ENCODE measurements around the gene GNPTG. TPM values are rescaled to one million over a fixed set of nuclear protein-coding genes. Genes with fewer than 3 reads are reported as not detected.
"Not testable (repeated sequence)": the region's sequence is repeated elsewhere in the genome, so short reads cannot be mapped to it uniquely, and the experiment has no call there.

GNPTG gene
- total and polyA plus RNA-seq, 2 of the 13 experiments (the other 11 are each of a cell fraction or from before 2014, with no cell fraction given), result 22.7 to 71.1 TPM

DNA sequence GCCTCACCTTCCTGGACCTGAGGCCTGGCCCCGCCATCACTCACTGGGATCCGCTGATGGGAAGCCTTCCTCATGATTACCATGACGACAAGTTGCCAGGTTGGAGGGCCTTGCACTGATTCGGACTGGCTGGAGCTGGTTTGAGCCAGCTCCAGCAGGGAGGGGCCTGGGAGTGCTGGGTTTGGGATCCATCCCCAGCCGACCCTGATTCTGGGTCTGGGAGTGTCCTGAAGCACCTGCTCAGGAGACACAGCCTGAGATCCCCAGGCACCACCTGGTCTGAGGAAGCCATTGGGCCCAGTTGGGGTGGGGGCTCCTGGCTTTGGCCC is 24.1 kb upstream of the GNPTG start:
- in situ Hi-C loops (cut with HindIII; ENCODE audit: extremely low pct_ligation_motif_present, low pct_unique_long_range_greater_than_20kb), result no loop called here
- no peak for ATAC-seq

DNA sequence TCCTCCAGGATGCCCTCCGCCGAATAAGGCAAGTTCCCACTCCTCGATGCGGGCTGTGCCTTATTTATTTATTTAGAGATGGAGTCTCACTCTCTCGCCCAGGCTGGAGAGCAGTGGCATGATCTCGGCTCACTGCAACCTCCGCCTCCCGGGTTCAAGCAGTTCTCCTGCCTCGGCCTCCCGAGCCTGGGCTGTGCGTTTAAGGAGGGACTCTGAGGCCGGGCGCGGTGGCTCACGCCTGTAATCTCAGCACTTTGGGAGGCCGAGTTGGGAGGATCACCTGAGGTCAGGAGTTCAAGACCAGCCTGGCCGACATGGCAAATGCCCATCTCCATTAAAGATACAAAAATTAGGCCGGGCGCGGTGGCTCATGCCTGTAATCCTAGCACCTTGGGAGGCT is 23.6 kb upstream of the GNPTG start:
- CTCF ChIA-PET (ENCODE audit: low intra/inter-chr PET ratio, low total read pairs); H3K4me3 ChIP-seq (replicated peaks in 1 of 3; ENCODE audit: insufficient read depth in 1 of 3, low read depth in 2 of 3, low read length in 3 of 3); H3K79me2 ChIP-seq (ENCODE audit: insufficient read depth, low read length); DNase-seq (ENCODE audit: low spot score); POLR2A ChIA-PET; H4K20me1 ChIP-seq (ENCODE audit: insufficient read depth, low read length); H3K27me3 ChIP-seq (ENCODE audit: control insufficient read depth in 1 of 2, insufficient read depth in 2 of 2, low read length in 2 of 2); H3K4me2 ChIP-seq (ENCODE audit: low read depth, low read length); ATAC-seq; H3K27ac ChIP-seq (ENCODE audit: extremely low read length, insufficient read depth, low read length); in situ Hi-C loops (cut with HindIII; ENCODE audit: extremely low pct_ligation_motif_present, low pct_unique_long_range_greater_than_20kb); intact Hi-C loops (cut with micrococcal nuclease; ENCODE audit: unreplicated experiment); FAIRE-seq; H2AFZ ChIP-seq (ENCODE audit: low read length); BruUV-seq (replicated peaks); H3K9me3 ChIP-seq (ENCODE audit: low read length); H3K9ac ChIP-seq (ENCODE audit: insufficient read depth, low read depth, low read length): not testable (repeated sequence)
- 0 out of 2 replicates have a peak, but pooled peaks have one; percentile 3 for TF ChIP-seq KDM2A (CRISPR knock-in tag; IDR thresholded peaks at IDR 0.05; ENCODE audit: borderline replicate concordance, low read depth)
- Histone ChIP-seq H3K36me3 (replicated peaks in 1 of 2; ENCODE audit: control insufficient read depth in 1 of 2, insufficient read depth in 2 of 2, low read length in 2 of 2) (peaks cover 2 to 16% of the 10 kb centered on the region in 2 experiments; a peak in 3 of 5 replicates), H3K4me1 (ENCODE audit: insufficient read depth, low read length) (peaks cover 23% of the 10 kb centered on the region)
- WGBS (ENCODE audit: low lambda C conversion rate), result 87% methylated on average over 8 of the region's 20 CpGs

More for the DNA sequence above, 24.1 kb upstream of the GNPTG start:
- no peak overlapping the region for H3K4me2 ChIP-seq (ENCODE audit: low read depth, low read length)
- no peak overlapping the region for H3K9ac ChIP-seq (ENCODE audit: insufficient read depth, low read depth, low read length)
- no peak overlapping the region for H2AFZ ChIP-seq (ENCODE audit: low read length)
- no peak for DNase-seq (ENCODE audit: low spot score)
- peaks cover 3 to 17% of the 10 kb centered on the region in 2 experiments; a peak in 3 of 5 replicates for H3K36me3 ChIP-seq (replicated peaks in 1 of 2; ENCODE audit: control insufficient read depth in 1 of 2, insufficient read depth in 2 of 2, low read length in 2 of 2)
- FAIRE-seq, result no peak
- no peaks in the 10 kb centered on the region for H3K9me3 ChIP-seq (ENCODE audit: low read length)
- 90% methylated on average over 3 of the region's 5 CpGs for WGBS (ENCODE audit: low lambda C conversion rate)
- H3K4me1 ChIP-seq (ENCODE audit: insufficient read depth, low read length), result peaks cover 18% of the 10 kb centered on the region
- no peaks in the 10 kb centered on the region for H3K79me2 ChIP-seq (ENCODE audit: insufficient read depth, low read length)
- ChIA-PET CTCF (ENCODE audit: low intra/inter-chr PET ratio, low total read pairs) (no interaction called here), POLR2A (no interaction called here)
- TF ChIP-seq SIN3B (IDR thresholded peaks at IDR 0.05; ENCODE audit: low read length) (no peak), KDM2A (CRISPR knock-in tag; IDR thresholded peaks at IDR 0.05; ENCODE audit: borderline replicate concordance, low read depth) (peak; percentile 2; the same call in 1 of the 2 replicates)
- H3K4me3 ChIP-seq (replicated peaks in 1 of 3; ENCODE audit: insufficient read depth in 1 of 3, low read depth in 2 of 3, low read length in 3 of 3), result no peak overlapping the region
- intact Hi-C loops (cut with micrococcal nuclease; ENCODE audit: unreplicated experiment), result no loop called here
- no peaks in the 10 kb centered on the region for H4K20me1 ChIP-seq (ENCODE audit: insufficient read depth, low read length)
- H3K27ac ChIP-seq (ENCODE audit: extremely low read length, insufficient read depth, low read length), result no peak overlapping the region
- peaks cover under 1 to 4% of the 10 kb centered on the region in 2 experiments; a peak in 3 of 5 replicates for H3K27me3 ChIP-seq (ENCODE audit: control insufficient read depth in 1 of 2, insufficient read depth in 2 of 2, low read length in 2 of 2)
- no TSS peak for BruUV-seq (replicated peaks)

DNA sequence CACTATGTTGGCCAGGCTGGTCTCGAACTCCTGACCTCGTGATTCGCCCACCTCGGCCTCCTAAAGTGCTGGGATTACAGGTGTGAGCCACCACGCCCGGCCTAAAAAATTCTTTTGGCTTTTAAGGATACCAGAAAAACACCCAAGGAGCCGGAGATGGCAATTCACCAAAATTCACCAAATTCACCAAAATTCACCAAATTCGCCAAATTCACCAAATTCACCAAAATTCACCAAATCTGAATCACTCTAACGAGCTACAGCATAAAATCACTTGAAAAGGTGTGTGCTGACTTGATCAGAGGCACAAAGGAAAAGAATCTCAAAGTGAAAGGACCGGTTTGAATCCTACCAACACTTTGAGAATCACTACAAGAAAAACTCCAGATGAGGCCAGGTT is 22.8 kb upstream of the GNPTG start:
- BruUV-seq (replicated peaks); H3K4me2 ChIP-seq (ENCODE audit: low read depth, low read length); CTCF ChIA-PET (ENCODE audit: low intra/inter-chr PET ratio, low total read pairs); H3K9me3 ChIP-seq (ENCODE audit: low read length); H3K27ac ChIP-seq (ENCODE audit: extremely low read length, insufficient read depth, low read length); H4K20me1 ChIP-seq (ENCODE audit: insufficient read depth, low read length); H3K79me2 ChIP-seq (ENCODE audit: insufficient read depth, low read length); H3K36me3 ChIP-seq (replicated peaks in 1 of 2; ENCODE audit: control insufficient read depth in 1 of 2, insufficient read depth in 2 of 2, low read length in 2 of 2); POLR2A ChIA-PET; H2AFZ ChIP-seq (ENCODE audit: low read length); ATAC-seq; H3K9ac ChIP-seq (ENCODE audit: insufficient read depth, low read depth, low read length); DNase-seq (ENCODE audit: low spot score); in situ Hi-C loops (cut with HindIII; ENCODE audit: extremely low pct_ligation_motif_present, low pct_unique_long_range_greater_than_20kb); H3K4me3 ChIP-seq (replicated peaks in 1 of 3; ENCODE audit: insufficient read depth in 1 of 3, low read depth in 2 of 3, low read length in 3 of 3); intact Hi-C loops (cut with micrococcal nuclease; ENCODE audit: unreplicated experiment); FAIRE-seq: not testable (repeated sequence)
- Histone ChIP-seq H3K4me1 (ENCODE audit: insufficient read depth, low read length) (peaks cover 25% of the 10 kb centered on the region), H3K27me3 (ENCODE audit: control insufficient read depth in 1 of 2, insufficient read depth in 2 of 2, low read length in 2 of 2) (peaks cover 5 to 15% of the 10 kb centered on the region in 2 experiments; a peak in 4 of 5 replicates)
- WGBS (ENCODE audit: low lambda C conversion rate), result 79% methylated on average over 10 of the region's 10 CpGs
